Right renal cortex interstitium (tissue), 3 donors: Measurements from ENCODE around the gene TMEM259. TPM values are rescaled to one million over a fixed set of nuclear protein-coding genes. Genes with fewer than 3 reads are reported as not detected.
"Not testable (repeated sequence)": the region's sequence is repeated elsewhere in the genome, so short reads cannot be mapped to it uniquely, and the experiment has no call there.

Experiments used
- DNase-seq, 3 donors: peaks; one replicate each; pipeline ENCODE4 v3.0.0-alpha.2; 2013; ENCODE audit warnings: low read depth in 3 of 3, low spot score in 2 of 3
- polyA plus RNA-seq, 3 donors: library from polyadenylated mRNA; unstranded; fragments of 120-200 nt; gene quantifications; one replicate each; pipeline ENCODE4 v1.2.1, GENCODE V29; 2013; ENCODE audit not compliant: insufficient read length in 3 of 3

Gene TMEM259
- polyA plus RNA-seq, 3 donors, result 86.9 to 103 (median 93.5) TPM

GRCh38 chr19:1040476-1041271 is 19.8 kb upstream of the TMEM259 start:
- DNase-seq, result peak in 1 of 3 donors; percentile 78

- DNase-seq, result peak; percentile 89 to 91 (median 90)
Measured at GRCh38 chr19:1039646-1040475, 18.9 kb upstream of the TMEM259 start, which contains the start of gene ABCA7. Gene ABCA7 (plus strand): TSS chr19:1040107. CDS start chr19:1041362, 1,255 bp downstream.

GRCh38 chr19:1038978-1039645 is 18.2 kb upstream of the TMEM259 start:
- DNase-seq, result no peak

GRCh38 chr19:1037621-1038064 is 16.7 kb upstream of the TMEM259 start:
- no peak for DNase-seq

- no peak for DNase-seq
Measured at GRCh38 chr19:1035998-1036621, 15.2 kb upstream of the TMEM259 start.

GRCh38 chr19:1032264-1032867 is 11.4 kb upstream of the TMEM259 start:
- DNase-seq, result no peak

- DNase-seq, result peak in 1 of 3 donors; percentile 72
Measured at GRCh38 chr19:1028062-1028926, 7.4 kb upstream of the TMEM259 start.

GRCh38 chr19:1027650-1028061 is 6.7 kb upstream of the TMEM259 start:
- DNase-seq, result no peak

GRCh38 chr19:1026783-1027649 is 6.1 kb upstream of the TMEM259 start:
- DNase-seq, result no peak

GRCh38 chr19:1025960-1026782 is 5.2 kb upstream of the TMEM259 start, which contains the start of gene CNN2:
Gene CNN2 (plus strand): TSS chr19:1026608. CDS start chr19:1026662, 54 bp downstream.
- peak in 1 of 3 donors; percentile 72 for DNase-seq

GRCh38 chr19:1025080-1025479 is 4.2 kb upstream of the TMEM259 start:
- not testable (repeated sequence) for DNase-seq

GRCh38 chr19:1023883-1024188 is 2.9 kb upstream of the TMEM259 start:
- DNase-seq, result not testable (repeated sequence)

GRCh38 chr19:1019980-1020867 is 699 bp downstream of the TMEM259 start:
- DNase-seq, result no peak

GRCh38 chr19:1019616-1019961 is 1.3 kb downstream of the TMEM259 start:
- DNase-seq, result no peak

GRCh38 chr19:1018932-1019615 is 1.8 kb downstream of the TMEM259 start:
- no peak for DNase-seq

- DNase-seq, result no peak
Measured at GRCh38 chr19:1018393-1018792, 2.5 kb downstream of the TMEM259 start.
